ENCODE results near the gene MAD1L1. TPM values are rescaled to one million over a fixed set of nuclear protein-coding genes. Genes with fewer than 3 reads are reported as not detected.

Gene MAD1L1
- total RNA-seq, 4 donors from 2014 or later = 60.3 to 149 (median 73.7) TPM

- WGBS, 2 donors = 86 to 91% methylated on average over 16 to 17 of the region's 18 CpGs
- DNase-seq (ENCODE audit: low spot score in 2 of 2) = no peak
Observed at GRCh38 chr7:1853431-1853985, 379.2 kb downstream of the MAD1L1 start.

GRCh38 chr7:1852517-1853430 lies 380.0 kb downstream of the MAD1L1 start:
- no peak overlapping the region for H3K27ac ChIP-seq
- 85 to 88% methylated on average over 27 to 39 of the region's 40 CpGs for WGBS, 2 donors
- H3K4me1 ChIP-seq = no peaks in the 10 kb centered on the region
- no peak for DNase-seq (ENCODE audit: low spot score in 2 of 2)
- TF ChIP-seq CTCF (IDR thresholded peaks at IDR 0.05) = no peak
- no peak for TF ChIP-seq EP300 (IDR thresholded peaks at IDR 0.05)
- no peak for TF ChIP-seq POLR2A (IDR thresholded peaks at IDR 0.05)
- H3K9me3 ChIP-seq = no peaks in the 10 kb centered on the region
- H3K27me3 ChIP-seq = no peaks in the 10 kb centered on the region
- H3K36me3 ChIP-seq = peaks cover 0 to 16% (median 0%) of the 10 kb centered on the region in 3 donors
- no peak overlapping the region for H3K4me3 ChIP-seq

More at GRCh38 chr7:1853431-1853985, 379.2 kb downstream of the MAD1L1 start:
- no peaks in the 10 kb centered on the region for H3K9me3 ChIP-seq
- no peak overlapping the region for H3K27ac ChIP-seq
- no peaks in the 10 kb centered on the region for H3K27me3 ChIP-seq
- H3K36me3 ChIP-seq = peaks cover 0 to 16% (median 0%) of the 10 kb centered on the region in 3 donors
- TF ChIP-seq POLR2A (IDR thresholded peaks at IDR 0.05) = no peak
- no peak for TF ChIP-seq CTCF (IDR thresholded peaks at IDR 0.05)
- TF ChIP-seq EP300 (IDR thresholded peaks at IDR 0.05) = no peak
- no peak overlapping the region for H3K4me3 ChIP-seq
- no peaks in the 10 kb centered on the region for H3K4me1 ChIP-seq

GRCh38 chr7:1851721-1852516 lies 380.8 kb downstream of the MAD1L1 start:
- TF ChIP-seq CTCF (IDR thresholded peaks at IDR 0.05) = no peak
- no peak for TF ChIP-seq POLR2A (IDR thresholded peaks at IDR 0.05)
- TF ChIP-seq EP300 (IDR thresholded peaks at IDR 0.05) = no peak
- no peak for DNase-seq (ENCODE audit: low spot score in 2 of 2)
- peaks cover 0 to 7% (median 0%) of the 10 kb centered on the region in 3 donors for H3K36me3 ChIP-seq
- no peak overlapping the region for H3K4me3 ChIP-seq
- H3K9me3 ChIP-seq = no peaks in the 10 kb centered on the region
- no peak overlapping the region for H3K27ac ChIP-seq
- WGBS, 2 donors = 78 to 85% methylated on average over 21 to 26 of the region's 26 CpGs
- H3K27me3 ChIP-seq = no peaks in the 10 kb centered on the region
- H3K4me1 ChIP-seq = no peaks in the 10 kb centered on the region

GRCh38 chr7:1850976-1851571 lies 381.7 kb downstream of the MAD1L1 start:
- TF ChIP-seq CTCF (IDR thresholded peaks at IDR 0.05) (no peak), POLR2A (IDR thresholded peaks at IDR 0.05) (no peak), EP300 (IDR thresholded peaks at IDR 0.05) (no peak)
- H3K4me1 ChIP-seq = no peaks in the 10 kb centered on the region
- WGBS, 2 donors = 84 to 85% methylated on average over 24 to 31 of the region's 31 CpGs
- H3K9me3 ChIP-seq = no peaks in the 10 kb centered on the region
- peaks cover 0 to 8% (median 0%) of the 10 kb centered on the region in 3 donors for H3K36me3 ChIP-seq
- no peak overlapping the region for H3K4me3 ChIP-seq
- DNase-seq (ENCODE audit: low spot score in 2 of 2) = no peak
- no peak overlapping the region for H3K27ac ChIP-seq
- H3K27me3 ChIP-seq = no peaks in the 10 kb centered on the region
